KBM-7 (cell line): ENCODE results near the gene RPN1.
A peak's percentile ranks its signal among the peaks of the same experiment; 100 is the strongest.
"Not testable (repeated sequence)": the region's sequence is repeated elsewhere in the genome, so short reads cannot be mapped to it uniquely, and the experiment has no call there.

Source experiments
- DNase-seq: peaks from one replicate; pipeline ENCODE4 v3.0.0-alpha.2; 2015
- in situ Hi-C: fragments of 300-500 bp; cut with MboI; formaldehyde crosslinking; loops from 2 replicates; pipeline ENCODE4 v1.14.3; 2020; ENCODE audit warnings: low sequenced_read_pairs, low pct_unique_long_range_greater_than_20kb, mixed read lengths

Gene RPN1

GRCh38 chr3:128653993-128654805 lies 3.6 kb upstream of the RPN1 start:
- peak; percentile 76 for DNase-seq
- in situ Hi-C loops = not testable (repeated sequence)

- in situ Hi-C loops, DNase-seq: not testable (repeated sequence)
These were observed 2.9 kb upstream of the RPN1 start for GRCh38 chr3:128653383-128653992.

GRCh38 chr3:128648940-128649663 lies 1.5 kb downstream of the RPN1 start:
- in situ Hi-C loops = no loop called here
- DNase-seq = peak; percentile 17

- in situ Hi-C loops = no loop called here
- no peak for DNase-seq
These were observed 2.2 kb downstream of the RPN1 start for GRCh38 chr3:128648402-128648801.

- no peak for DNase-seq
- in situ Hi-C loops = no loop called here
These were observed 3.3 kb downstream of the RPN1 start for GRCh38 chr3:128647307-128647706.

GRCh38 chr3:128634075-128634611 lies 16.5 kb downstream of the RPN1 start:
- no peak for DNase-seq
- in situ Hi-C loops = no loop called here

GRCh38 chr3:128632301-128632700 lies 18.3 kb downstream of the RPN1 start:
- in situ Hi-C loops = no loop called here
- no peak for DNase-seq

GRCh38 chr3:128629936-128630335 lies 20.7 kb downstream of the RPN1 start:
- in situ Hi-C loops = no loop called here
- DNase-seq = no peak

- DNase-seq = no peak
- in situ Hi-C loops = no loop called here
These were observed 25.1 kb downstream of the RPN1 start for GRCh38 chr3:128625409-128625945.

- DNase-seq = no peak
- in situ Hi-C loops = no loop called here
These were observed 26.0 kb downstream of the RPN1 start for GRCh38 chr3:128624526-128625138.

- DNase-seq = no peak
- in situ Hi-C loops = no loop called here
These were observed 26.8 kb downstream of the RPN1 start for GRCh38 chr3:128623762-128624176.

GRCh38 chr3:128621931-128622330 lies 28.7 kb downstream of the RPN1 start:
- in situ Hi-C loops = no loop called here
- no peak for DNase-seq

GRCh38 chr3:128621234-128621633 lies 29.4 kb downstream of the RPN1 start:
- no peak for DNase-seq
- in situ Hi-C loops = no loop called here

- in situ Hi-C loops = no loop called here
- DNase-seq = no peak
These were observed 30.3 kb downstream of the RPN1 start for GRCh38 chr3:128620268-128620691.

GRCh38 chr3:128619146-128619890 lies 31.3 kb downstream of the RPN1 start:
- DNase-seq = no peak
- in situ Hi-C loops = no loop called here

- DNase-seq = no peak
- in situ Hi-C loops = no loop called here
These were observed 32.3 kb downstream of the RPN1 start for GRCh38 chr3:128618398-128618726.

- in situ Hi-C loops = no loop called here
- peak; percentile 98 for DNase-seq
These were observed 32.8 kb downstream of the RPN1 start for GRCh38 chr3:128617557-128618397.

GRCh38 chr3:128617270-128617556 lies 33.4 kb downstream of the RPN1 start:
- no peak for DNase-seq
- in situ Hi-C loops = no loop called here
